ENCODE measurements around the gene ASAP3.
"Not testable (repeated sequence)": the region's sequence is repeated elsewhere in the genome, so short reads cannot be mapped to it uniquely, and the experiment has no call there.

The ASAP3 gene

DNA sequence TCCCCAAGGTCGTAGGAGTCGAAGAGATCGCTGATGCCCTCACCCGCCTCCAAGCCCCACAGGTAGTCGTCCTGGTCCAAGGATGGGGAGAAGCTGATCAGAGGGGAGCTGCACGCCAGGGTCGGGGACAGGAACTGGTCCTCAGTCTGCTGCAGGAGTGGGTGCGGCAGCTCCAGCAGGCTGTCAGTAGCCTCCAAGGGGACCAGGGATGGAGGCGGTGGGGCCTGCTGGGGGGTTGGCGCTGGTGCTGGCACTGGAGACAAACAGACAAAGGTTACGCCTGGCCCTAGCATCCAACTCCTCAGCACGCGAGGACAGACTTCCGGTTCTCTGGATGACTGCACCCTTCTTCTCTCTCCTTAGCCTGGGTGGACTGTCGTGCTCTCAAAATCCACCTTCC is 25.9 kb upstream of the ASAP3 start:
- H3K79me2 ChIP-seq (ENCODE audit: control insufficient read depth, insufficient read depth, low read length, unreplicated experiment) = no peaks in the 10 kb centered on the region
- no peaks in the 10 kb centered on the region for H3K36me3 ChIP-seq (ENCODE audit: insufficient read depth, low read length)
- H3K27me3 ChIP-seq (ENCODE audit: insufficient read depth, low read length) = no peaks in the 10 kb centered on the region
- no peak overlapping the region for H3K27ac ChIP-seq (ENCODE audit: low read depth, low read length)
- H3K4me1 ChIP-seq (ENCODE audit: control insufficient read depth, insufficient read depth, low read length, unreplicated experiment) = no peaks in the 10 kb centered on the region
- no peak overlapping the region for H2AFZ ChIP-seq (ENCODE audit: low read length, unreplicated experiment)
- no peak overlapping the region for H3K4me3 ChIP-seq (ENCODE audit: low read depth, low read length)

DNA sequence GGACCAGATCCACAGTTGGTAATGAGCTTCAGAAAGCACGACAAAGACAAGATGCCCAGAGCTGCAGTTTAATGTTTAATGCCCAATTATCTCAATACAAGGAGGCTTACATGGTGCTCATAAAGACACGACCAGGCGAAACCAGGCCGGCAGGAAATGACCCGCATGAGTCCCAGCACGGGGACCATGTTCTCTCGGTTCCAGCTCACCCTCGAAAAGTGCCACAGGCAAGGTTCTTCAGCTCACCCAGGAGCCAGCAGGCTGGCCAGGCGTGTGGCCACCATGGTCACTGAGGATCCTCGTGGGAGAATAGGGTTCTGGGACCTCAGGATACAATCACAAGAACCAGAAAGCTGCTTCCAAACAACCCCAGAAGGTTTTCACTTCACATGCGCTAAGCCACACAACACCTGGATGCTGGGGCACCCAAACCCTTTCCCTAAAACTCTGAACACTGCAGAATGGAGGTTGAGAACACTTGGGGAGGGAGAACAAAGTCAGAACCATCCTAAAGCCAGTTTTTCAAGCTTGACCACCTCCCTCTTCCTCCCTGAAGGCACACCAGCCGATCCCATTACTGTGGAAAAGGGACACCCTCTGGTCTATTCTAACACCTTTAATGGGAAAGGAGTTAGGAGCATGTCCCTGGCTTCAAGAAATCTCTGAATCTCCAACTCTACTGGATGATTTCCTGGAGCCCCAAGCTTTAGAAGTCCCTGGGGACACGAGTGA is 22.6 kb upstream of the ASAP3 start:
- no peak overlapping the region for H3K27ac ChIP-seq (ENCODE audit: low read depth, low read length)
- H3K79me2 ChIP-seq (ENCODE audit: control insufficient read depth, insufficient read depth, low read length, unreplicated experiment) = no peaks in the 10 kb centered on the region
- no peak overlapping the region for H2AFZ ChIP-seq (ENCODE audit: low read length, unreplicated experiment)
- H3K4me1 ChIP-seq (ENCODE audit: control insufficient read depth, insufficient read depth, low read length, unreplicated experiment) = no peaks in the 10 kb centered on the region
- H3K4me3 ChIP-seq (ENCODE audit: low read depth, low read length) = no peak overlapping the region
- H3K36me3 ChIP-seq (ENCODE audit: insufficient read depth, low read length) = no peaks in the 10 kb centered on the region
- H3K27me3 ChIP-seq (ENCODE audit: insufficient read depth, low read length) = no peaks in the 10 kb centered on the region

DNA sequence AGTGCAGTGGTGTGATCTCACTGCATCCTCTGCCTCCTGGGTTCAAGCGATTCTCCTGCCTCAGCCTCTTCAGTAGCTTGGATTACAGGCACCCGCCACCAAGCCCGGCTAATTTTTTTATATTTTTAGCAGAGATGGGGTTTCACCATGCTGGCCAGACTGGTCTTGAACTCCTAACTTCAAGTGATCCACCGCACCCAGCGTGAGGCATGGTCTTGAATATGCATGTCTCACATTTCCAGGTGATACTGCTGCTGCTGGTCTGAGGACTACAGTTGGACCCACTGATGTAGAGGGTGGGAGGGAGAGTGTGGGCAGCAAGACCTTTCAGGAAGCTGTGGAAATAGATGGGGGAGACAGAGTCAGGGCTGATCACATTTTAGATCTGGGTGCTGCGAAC is 21.9 kb upstream of the ASAP3 start:
- Histone ChIP-seq H3K79me2 (ENCODE audit: control insufficient read depth, insufficient read depth, low read length, unreplicated experiment) (no peaks in the 10 kb centered on the region), H3K27ac (ENCODE audit: low read depth, low read length) (no peak overlapping the region), H3K27me3 (ENCODE audit: insufficient read depth, low read length) (no peaks in the 10 kb centered on the region), H3K36me3 (ENCODE audit: insufficient read depth, low read length) (no peaks in the 10 kb centered on the region), H3K4me3 (ENCODE audit: low read depth, low read length) (no peak overlapping the region), H2AFZ (ENCODE audit: low read length, unreplicated experiment) (no peak overlapping the region), H3K4me1 (ENCODE audit: control insufficient read depth, insufficient read depth, low read length, unreplicated experiment) (no peaks in the 10 kb centered on the region)

DNA sequence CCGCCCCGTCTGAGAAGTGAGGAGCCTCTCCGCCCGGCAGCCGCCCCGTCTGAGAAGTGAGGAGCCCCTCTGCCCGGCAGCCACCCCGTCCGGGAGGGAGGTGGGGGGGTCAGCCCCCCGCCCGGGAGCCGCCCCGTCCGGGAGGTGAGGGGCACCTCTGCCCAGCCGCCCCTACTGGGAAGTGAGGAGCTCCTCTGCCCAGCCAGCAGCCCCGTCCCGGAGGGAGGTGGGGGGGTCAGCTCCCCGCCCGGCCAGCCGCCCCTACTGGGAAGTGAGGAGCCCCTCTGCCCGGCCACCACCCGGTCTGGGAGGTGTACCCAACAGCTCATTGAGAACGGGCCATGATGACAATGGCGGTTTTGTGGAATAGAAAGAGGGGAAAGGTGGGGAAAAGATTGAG is 20.2 kb upstream of the ASAP3 start:
- not testable (repeated sequence) for H3K27me3 ChIP-seq (ENCODE audit: insufficient read depth, low read length); H3K79me2 ChIP-seq (ENCODE audit: control insufficient read depth, insufficient read depth, low read length, unreplicated experiment); H2AFZ ChIP-seq (ENCODE audit: low read length, unreplicated experiment); H3K27ac ChIP-seq (ENCODE audit: low read depth, low read length); H3K4me1 ChIP-seq (ENCODE audit: control insufficient read depth, insufficient read depth, low read length, unreplicated experiment); H3K36me3 ChIP-seq (ENCODE audit: insufficient read depth, low read length); H3K4me3 ChIP-seq (ENCODE audit: low read depth, low read length)

DNA sequence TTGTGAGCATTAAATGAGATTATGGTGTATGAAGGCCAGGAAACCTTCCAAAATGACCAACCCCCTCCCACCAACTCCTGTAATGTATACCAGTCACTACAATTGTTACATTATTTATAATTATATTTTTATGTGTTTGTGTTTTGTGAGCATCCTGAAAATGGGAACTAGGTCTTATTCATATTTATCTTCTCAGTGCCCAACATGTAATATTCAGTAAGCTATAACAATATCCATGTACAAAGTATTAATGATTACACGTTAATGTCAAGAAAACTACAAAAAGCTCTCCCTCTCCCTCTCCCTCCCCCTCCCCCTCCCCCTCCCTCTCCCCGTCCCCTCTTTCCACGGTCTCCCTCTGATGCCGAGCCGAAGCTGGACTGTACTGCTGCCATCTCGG is 19.0 kb upstream of the ASAP3 start:
- Histone ChIP-seq H3K27me3 (ENCODE audit: insufficient read depth, low read length) (no peaks in the 10 kb centered on the region), H3K79me2 (ENCODE audit: control insufficient read depth, insufficient read depth, low read length, unreplicated experiment) (no peaks in the 10 kb centered on the region), H3K36me3 (ENCODE audit: insufficient read depth, low read length) (no peaks in the 10 kb centered on the region), H2AFZ (ENCODE audit: low read length, unreplicated experiment) (no peak overlapping the region), H3K4me3 (ENCODE audit: low read depth, low read length) (no peak overlapping the region), H3K4me1 (ENCODE audit: control insufficient read depth, insufficient read depth, low read length, unreplicated experiment) (no peaks in the 10 kb centered on the region), H3K27ac (ENCODE audit: low read depth, low read length) (no peak overlapping the region)

DNA sequence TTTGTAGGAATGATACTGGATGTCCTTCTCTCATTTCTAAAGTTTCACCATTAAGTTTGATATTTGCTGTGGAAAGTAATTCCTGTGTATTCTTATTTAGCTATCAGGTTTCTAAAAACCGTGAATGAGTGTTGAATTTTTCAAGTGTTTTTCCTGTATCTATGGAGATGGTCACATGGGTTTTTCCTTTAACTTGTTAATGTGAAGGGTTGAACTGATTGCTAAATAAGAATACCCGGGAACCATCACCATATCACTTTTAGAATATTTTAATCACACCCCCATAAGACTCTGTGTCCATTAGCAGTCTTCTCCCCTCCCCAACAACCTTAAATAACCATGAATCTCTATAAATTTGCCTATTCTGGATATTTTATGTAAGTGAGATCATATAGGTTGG is 16.5 kb upstream of the ASAP3 start:
- no peaks in the 10 kb centered on the region for H3K4me1 ChIP-seq (ENCODE audit: control insufficient read depth, insufficient read depth, low read length, unreplicated experiment)
- H2AFZ ChIP-seq (ENCODE audit: low read length, unreplicated experiment) = no peak overlapping the region
- H3K4me3 ChIP-seq (ENCODE audit: low read depth, low read length) = no peak overlapping the region
- no peaks in the 10 kb centered on the region for H3K79me2 ChIP-seq (ENCODE audit: control insufficient read depth, insufficient read depth, low read length, unreplicated experiment)
- H3K27me3 ChIP-seq (ENCODE audit: insufficient read depth, low read length) = no peaks in the 10 kb centered on the region
- no peak overlapping the region for H3K27ac ChIP-seq (ENCODE audit: low read depth, low read length)
- H3K36me3 ChIP-seq (ENCODE audit: insufficient read depth, low read length) = no peaks in the 10 kb centered on the region

DNA sequence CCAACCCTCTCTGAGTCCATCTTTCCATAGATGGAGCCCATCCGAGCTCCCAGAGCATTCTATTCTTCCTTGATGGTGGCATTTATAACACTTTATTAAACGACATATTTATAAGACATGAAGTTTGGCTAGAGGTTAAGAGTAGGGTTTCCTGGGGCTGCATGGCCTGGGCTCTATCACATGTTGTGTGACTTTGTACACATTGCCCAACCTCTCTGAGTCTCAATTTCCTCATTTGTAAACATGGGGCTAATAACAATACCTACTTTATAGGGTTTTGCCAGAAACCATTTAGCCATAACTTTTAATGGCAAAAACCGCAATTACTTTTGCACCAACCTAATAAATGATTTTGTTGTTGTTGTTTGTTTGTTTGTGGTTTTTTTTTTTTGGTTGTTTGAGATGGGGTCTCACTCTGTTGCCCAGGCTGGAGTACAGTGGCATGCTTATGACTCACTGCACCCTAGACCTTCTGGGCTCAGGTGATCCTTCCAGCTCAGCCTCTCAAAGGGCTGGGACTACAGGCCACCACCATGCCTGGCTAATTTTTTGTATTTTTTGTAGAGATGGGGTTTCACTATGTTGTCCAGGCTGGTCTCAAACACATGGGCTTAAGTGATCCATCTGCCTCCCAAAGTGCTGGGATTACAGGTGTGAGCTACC is 13.9 kb upstream of the ASAP3 start:
- H3K4me1 ChIP-seq (ENCODE audit: control insufficient read depth, insufficient read depth, low read length, unreplicated experiment) = no peaks in the 10 kb centered on the region
- H3K79me2 ChIP-seq (ENCODE audit: control insufficient read depth, insufficient read depth, low read length, unreplicated experiment) = no peaks in the 10 kb centered on the region
- no peak overlapping the region for H2AFZ ChIP-seq (ENCODE audit: low read length, unreplicated experiment)
- H3K4me3 ChIP-seq (ENCODE audit: low read depth, low read length) = no peak overlapping the region
- H3K27me3 ChIP-seq (ENCODE audit: insufficient read depth, low read length) = no peaks in the 10 kb centered on the region
- H3K36me3 ChIP-seq (ENCODE audit: insufficient read depth, low read length) = no peaks in the 10 kb centered on the region
- H3K27ac ChIP-seq (ENCODE audit: low read depth, low read length) = no peak overlapping the region

DNA sequence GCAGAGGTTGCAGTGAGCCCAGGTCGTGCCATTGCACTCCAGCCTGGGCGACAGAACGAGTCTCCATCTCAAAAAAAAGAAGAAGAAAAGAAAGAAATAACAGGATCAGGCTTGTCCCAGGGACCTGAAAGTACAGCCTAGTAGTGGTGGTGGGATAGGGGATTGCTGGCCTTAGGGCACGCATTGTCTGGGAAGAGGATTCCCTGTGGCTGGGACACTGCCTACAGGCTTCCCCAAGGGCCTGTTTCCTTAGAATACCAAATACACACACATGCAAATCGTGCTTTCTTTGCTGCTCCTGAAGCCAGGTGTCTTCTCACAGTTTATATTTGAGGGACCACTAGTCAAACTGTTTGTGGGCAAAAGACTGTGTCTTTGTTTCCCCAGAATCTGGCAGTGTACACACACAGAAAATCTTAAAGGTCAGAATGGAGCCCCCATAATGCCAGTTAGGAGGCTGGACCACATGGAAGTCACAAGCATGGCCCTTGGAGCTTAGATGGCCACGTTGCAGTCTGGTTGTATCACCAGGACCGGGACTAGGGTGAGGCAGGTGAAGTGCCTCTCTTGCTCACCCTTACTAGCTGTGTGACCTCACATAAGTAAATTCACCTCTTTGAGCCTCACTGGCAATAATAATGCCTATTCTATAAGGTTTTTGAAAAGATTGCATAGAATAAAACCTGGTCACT is 12.7 kb upstream of the ASAP3 start:
- no peaks in the 10 kb centered on the region for H3K4me1 ChIP-seq (ENCODE audit: control insufficient read depth, insufficient read depth, low read length, unreplicated experiment)
- no peaks in the 10 kb centered on the region for H3K79me2 ChIP-seq (ENCODE audit: control insufficient read depth, insufficient read depth, low read length, unreplicated experiment)
- no peak overlapping the region for H3K4me3 ChIP-seq (ENCODE audit: low read depth, low read length)
- no peaks in the 10 kb centered on the region for H3K27me3 ChIP-seq (ENCODE audit: insufficient read depth, low read length)
- H2AFZ ChIP-seq (ENCODE audit: low read length, unreplicated experiment) = no peak overlapping the region
- no peak overlapping the region for H3K27ac ChIP-seq (ENCODE audit: low read depth, low read length)
- no peaks in the 10 kb centered on the region for H3K36me3 ChIP-seq (ENCODE audit: insufficient read depth, low read length)

DNA sequence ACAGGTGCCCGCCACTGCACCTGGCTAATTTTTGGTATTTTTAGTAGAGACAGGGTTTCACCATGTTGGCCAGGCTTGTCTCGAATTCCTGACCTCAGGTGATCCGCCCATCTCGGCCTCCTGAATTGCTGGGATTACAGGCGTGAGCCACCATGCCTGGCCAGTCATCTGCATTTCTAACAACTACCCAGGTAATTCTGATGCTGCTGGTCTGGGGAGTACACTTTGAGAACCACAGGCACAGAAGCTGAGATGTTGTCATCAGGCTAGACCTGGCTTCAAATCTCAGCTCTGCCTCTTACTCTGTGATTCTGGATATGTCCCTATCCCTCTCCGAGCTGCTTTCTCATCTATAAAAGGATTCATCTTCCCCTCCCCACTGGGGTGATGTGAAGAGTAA is 10.9 kb upstream of the ASAP3 start:
- H3K4me1 ChIP-seq (ENCODE audit: control insufficient read depth, insufficient read depth, low read length, unreplicated experiment); H3K4me3 ChIP-seq (ENCODE audit: low read depth, low read length); H3K27me3 ChIP-seq (ENCODE audit: insufficient read depth, low read length); H3K79me2 ChIP-seq (ENCODE audit: control insufficient read depth, insufficient read depth, low read length, unreplicated experiment); H2AFZ ChIP-seq (ENCODE audit: low read length, unreplicated experiment); H3K27ac ChIP-seq (ENCODE audit: low read depth, low read length); H3K36me3 ChIP-seq (ENCODE audit: insufficient read depth, low read length): not testable (repeated sequence)

DNA sequence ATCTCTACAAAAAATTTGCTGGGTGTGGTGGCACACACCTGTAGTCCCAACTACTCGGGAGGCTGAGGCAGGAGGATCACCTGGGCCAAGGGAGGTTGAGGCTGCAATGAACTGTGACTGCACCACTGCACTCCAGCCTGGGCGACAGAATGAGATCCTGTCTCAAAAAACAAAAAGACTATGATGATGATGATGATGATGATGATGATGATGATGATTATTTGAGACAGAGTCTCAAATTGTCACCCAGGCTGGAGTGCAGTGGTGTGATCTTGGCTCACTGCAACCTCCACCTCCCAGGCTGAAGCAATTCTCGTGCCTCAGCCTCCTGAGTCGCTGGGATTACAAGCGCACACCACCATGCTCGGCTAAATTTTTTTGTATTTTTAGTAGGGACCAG is 8.8 kb upstream of the ASAP3 start:
- not testable (repeated sequence) for H3K27ac ChIP-seq (ENCODE audit: low read depth, low read length); H3K4me1 ChIP-seq (ENCODE audit: control insufficient read depth, insufficient read depth, low read length, unreplicated experiment); H3K36me3 ChIP-seq (ENCODE audit: insufficient read depth, low read length)

More for the DNA sequence above, 8.8 kb upstream of the ASAP3 start:
- H3K27me3 ChIP-seq (ENCODE audit: insufficient read depth, low read length); H2AFZ ChIP-seq (ENCODE audit: low read length, unreplicated experiment); H3K4me3 ChIP-seq (ENCODE audit: low read depth, low read length); H3K79me2 ChIP-seq (ENCODE audit: control insufficient read depth, insufficient read depth, low read length, unreplicated experiment): not testable (repeated sequence)

Measured in ACC112 (cell line).